Neutrophil (primary cell): Measurements from ENCODE around the gene NPAS1.
"Not testable (repeated sequence)": the region's sequence is repeated elsewhere in the genome, so short reads cannot be mapped to it uniquely, and the experiment has no call there.

Source experiments
- H3K27ac ChIP-seq: fragments of 200-600 bp; sonication (generic); 2 replicates; pipeline ENCODE4 v1.5.1; 2016; ENCODE audit warnings: mild to moderate bottlenecking, moderate library complexity
- H3K27me3 ChIP-seq: fragments of 200-600 bp; sonication (generic); 2 replicates; pipeline ENCODE4 v1.6.0; 2016; ENCODE audit warnings: mild to moderate bottlenecking
- H3K36me3 ChIP-seq: fragments of 200-600 bp; sonication (generic); 2 replicates; pipeline ENCODE4 v1.5.1; 2017
- H3K4me1 ChIP-seq, 2 experiments: fragments of 200-600 bp in 1 of 2; sonication (generic) in 1 of 2; 1 replicate in 1 of 2; 2 replicates in 1 of 2; pipeline versions ENCODE4 v1.5.1 to v1.6.1; 2013 to 2016; ENCODE audit warnings: low read depth in 1 of 2, low read length in 1 of 2, mild to moderate bottlenecking in 1 of 2, moderate library complexity in 1 of 2; ENCODE audit not compliant: control insufficient read depth in 1 of 2, insufficient read depth in 1 of 2
- H3K4me3 ChIP-seq, 2 experiments: fragments of 200-600 bp in 1 of 2; sonication (generic) in 1 of 2; 1 replicate in 1 of 2; 2 replicates in 1 of 2; pipeline ENCODE4 v1.5.1; 2013 to 2016; ENCODE audit warnings: low read depth in 1 of 2, low read length in 1 of 2, mild to moderate bottlenecking in 1 of 2, moderate library complexity in 1 of 2
- H3K9me3 ChIP-seq: fragments of 200-600 bp; sonication (generic); 2 replicates; pipeline ENCODE4 v1.5.1; 2016
- CTCF ChIP-seq: fragments of 200-600 bp; sonication (generic); IDR thresholded peaks from 2 replicates; pipeline ENCODE4 v1.5.1; 2016; ENCODE audit warnings: antibody characterized with exemption

The NPAS1 gene

GRCh38 chr19:47005873-47006272, 13.8 kb upstream of the NPAS1 start:
- no peak overlapping the region for H3K4me3 ChIP-seq
- H3K27ac ChIP-seq, result no peak overlapping the region
- TF ChIP-seq CTCF, result no peak
- no peaks in the 10 kb centered on the region for H3K9me3 ChIP-seq
- H3K27me3 ChIP-seq, result peaks cover 64% of the 10 kb centered on the region
- no peaks in the 10 kb centered on the region for H3K4me1 ChIP-seq
- H3K36me3 ChIP-seq, result peaks cover 13% of the 10 kb centered on the region

- Histone ChIP-seq H3K4me3 (no peak overlapping the region), H3K36me3 (peaks cover 7% of the 10 kb centered on the region), H3K27me3 (peaks cover 71% of the 10 kb centered on the region), H3K9me3 (no peaks in the 10 kb centered on the region), H3K27ac (no peak overlapping the region), H3K4me1 (no peaks in the 10 kb centered on the region)
- no peak for TF ChIP-seq CTCF
These were observed 13.1 kb upstream of the NPAS1 start for GRCh38 chr19:47006496-47006895.

- not testable (repeated sequence) for H3K9me3 ChIP-seq
These were observed 9.1 kb upstream of the NPAS1 start for GRCh38 chr19:47010549-47010948.

GRCh38 chr19:47012617-47013016, 7.0 kb upstream of the NPAS1 start:
- peaks cover 0 to 3% of the 10 kb centered on the region in 2 experiments for H3K4me1 ChIP-seq

More at GRCh38 chr19:47010549-47010948, 9.1 kb upstream of the NPAS1 start:
- not testable (repeated sequence) for H3K4me3 ChIP-seq, H3K27ac ChIP-seq, H3K4me1 ChIP-seq, H3K36me3 ChIP-seq
- peaks cover 60% of the 10 kb centered on the region for H3K27me3 ChIP-seq

GRCh38 chr19:47013041-47013517, 6.6 kb upstream of the NPAS1 start:
- no peaks in the 10 kb centered on the region for H3K9me3 ChIP-seq
- TF ChIP-seq CTCF, result peak; percentile 93
- H3K36me3 ChIP-seq, result no peaks in the 10 kb centered on the region
- no peak overlapping the region for H3K4me3 ChIP-seq
- H3K4me1 ChIP-seq, result peaks cover 0 to 3% of the 10 kb centered on the region in 2 experiments
- no peak overlapping the region for H3K27ac ChIP-seq
- H3K27me3 ChIP-seq, result peaks cover 62% of the 10 kb centered on the region

More at GRCh38 chr19:47012617-47013016, 7.0 kb upstream of the NPAS1 start:
- no peak overlapping the region for H3K4me3 ChIP-seq
- peaks cover 62% of the 10 kb centered on the region for H3K27me3 ChIP-seq
- no peak for TF ChIP-seq CTCF
- H3K27ac ChIP-seq, result no peak overlapping the region
- no peaks in the 10 kb centered on the region for H3K36me3 ChIP-seq
- H3K9me3 ChIP-seq, result no peaks in the 10 kb centered on the region

GRCh38 chr19:47018923-47019322, 714 bp upstream of the NPAS1 start:
- TF ChIP-seq CTCF, result no peak
- no peaks in the 10 kb centered on the region for H3K9me3 ChIP-seq
- H3K27me3 ChIP-seq, result peaks cover 89% of the 10 kb centered on the region
- no peak overlapping the region for H3K27ac ChIP-seq
- H3K4me1 ChIP-seq, result no peaks in the 10 kb centered on the region
- no peaks in the 10 kb centered on the region for H3K36me3 ChIP-seq
- H3K4me3 ChIP-seq, result no peak overlapping the region
